Keratinocyte (primary cell): ENCODE results near the gene SFRP5. TPM values are rescaled to one million over a fixed set of nuclear protein-coding genes. Genes with fewer than 3 reads are reported as not detected.

Source experiments
- DNase-seq: peaks from one replicate; pipeline ENCODE4 v3.0.0-alpha.2; 2011; ENCODE audit warnings: low read depth, missing footprints, low spot score
- FAIRE-seq: peaks from 2 replicates; lab custom pipeline; 2011; peaks lifted over from hg19 to GRCh38; lab: Jason Lieb, UNC
- H2AFZ ChIP-seq: 2 replicates; pipeline ENCODE4 v1.6.0; 2012; ENCODE audit warnings: low read length, control low read depth, inconsistent platforms; ENCODE audit not compliant: control insufficient read depth
- H3K27ac ChIP-seq: 2 replicates; pipeline ENCODE4 v1.5.1; 2011; ENCODE audit warnings: low read length; ENCODE audit not compliant: control insufficient read depth, insufficient read depth
- H3K27me3 ChIP-seq: 3 replicates; pipeline ENCODE4 v1.6.0; 2011; ENCODE audit warnings: low read length; ENCODE audit not compliant: control insufficient read depth, insufficient read depth; ENCODE audit errors: extremely low read depth
- H3K36me3 ChIP-seq, 2 experiments: 2 replicates in 1 of 2; 3 replicates in 1 of 2; pipeline ENCODE4 v1.5.1; 2011; ENCODE audit warnings: low read length in 2 of 2, mild to moderate bottlenecking in 1 of 2; ENCODE audit not compliant: control insufficient read depth in 2 of 2, insufficient read depth in 2 of 2; ENCODE audit errors: extremely low read depth in 1 of 2
- H3K4me1 ChIP-seq: 3 replicates; pipeline ENCODE4 v1.5.1; 2011; ENCODE audit warnings: low read length; ENCODE audit not compliant: control insufficient read depth, insufficient read depth; ENCODE audit errors: extremely low read depth
- H3K4me2 ChIP-seq: 3 replicates; pipeline ENCODE4 v1.6.0; 2011; ENCODE audit warnings: low read depth, low read length; ENCODE audit not compliant: control insufficient read depth, insufficient read depth; ENCODE audit errors: extremely low read depth
- H3K4me3 ChIP-seq, 3 experiments: fragments of 200-600 bp in 1 of 3; sonication (generic) in 1 of 3; 2 replicates in 2 of 3; 3 replicates in 1 of 3; pipeline ENCODE4 v1.5.1; 2011 to 2016; ENCODE audit warnings: low read length in 3 of 3, mild to moderate bottlenecking in 3 of 3, control low read depth in 2 of 3, inconsistent platforms in 1 of 3, low read depth in 1 of 3, mixed read lengths in 1 of 3, mixed run types in 1 of 3, moderate library complexity in 1 of 3; ENCODE audit not compliant: control insufficient read depth in 2 of 3, insufficient read depth in 2 of 3; ENCODE audit errors: extremely low read depth in 1 of 3
- H3K79me2 ChIP-seq: 2 replicates; pipeline ENCODE4 v1.6.0; 2012; ENCODE audit warnings: low read length; ENCODE audit not compliant: control insufficient read depth, insufficient read depth
- H3K9ac ChIP-seq: 3 replicates; pipeline ENCODE4 v1.6.0; 2011; ENCODE audit warnings: low read length; ENCODE audit not compliant: control insufficient read depth, insufficient read depth; ENCODE audit errors: extremely low read depth
- H3K9me1 ChIP-seq: 3 replicates; pipeline ENCODE4 v1.6.0; 2011; ENCODE audit warnings: low read length; ENCODE audit not compliant: control insufficient read depth, insufficient read depth; ENCODE audit errors: extremely low read depth
- H3K9me3 ChIP-seq: 2 replicates; pipeline ENCODE4 v1.5.1; 2012; ENCODE audit warnings: low read depth, low read length; ENCODE audit not compliant: control insufficient read depth
- H4K20me1 ChIP-seq: 3 replicates; pipeline ENCODE4 v1.6.0; 2011; ENCODE audit warnings: low read length; ENCODE audit not compliant: control insufficient read depth, insufficient read depth; ENCODE audit errors: extremely low read depth
- EZH2 ChIP-seq: IDR thresholded peaks from one replicate; pipeline ENCODE4 v1.6.1; 2012; ENCODE audit warnings: inconsistent platforms, mild to moderate bottlenecking, low read length, moderate library complexity
- dilution Hi-C: fragments of 300-500 bp; cut with MboI; formaldehyde crosslinking; loops from one replicate; pipeline ENCODE4 v1.7.0; 2020; ENCODE audit warnings: low sequenced_read_pairs; ENCODE audit not compliant: extremely low pct_ligation_motif_present
- polyA plus RNA-seq, 5 experiments: library from polyadenylated mRNA; depleted of rRNA in 3 of 5; stranded (reverse) in 3 of 5; stranded (forward) in 1 of 5; unstranded in 1 of 5; fragments of >200 nt; gene quantifications; 1 replicate in 1 of 5; 2 replicates in 3 of 5; 3 replicates in 1 of 5; pipeline versions ENCODE4 v1.2.1 to v1.2.3, GENCODE V29; 2011 to 2012; ENCODE audit warnings: missing spikeins in 2 of 5, low read depth in 1 of 5, low replicate concordance in 1 of 5
- TF ChIP-seq, protein P1 (sequence below), 3 experiments: IDR thresholded peaks in 1 of 3; conservative IDR thresholded peaks in 1 of 3; optimal IDR thresholded peaks in 1 of 3; 2 replicates in 2 of 3; 3 replicates in 1 of 3; pipeline versions ENCODE3 to v1.5.1; 2011; ENCODE audit warnings: low read length in 3 of 3, mild to moderate bottlenecking in 3 of 3, moderate library complexity in 2 of 3, control low read depth in 1 of 3, inconsistent platforms in 1 of 3; ENCODE audit not compliant: insufficient read depth in 2 of 3; ENCODE audit errors: extremely low read depth in 1 of 3

SFRP5 gene
- polyA plus RNA-seq, 1 donor (not counting 4 experiments of a cell fraction or from before 2014, with no cell fraction given) = not detected

DNA sequence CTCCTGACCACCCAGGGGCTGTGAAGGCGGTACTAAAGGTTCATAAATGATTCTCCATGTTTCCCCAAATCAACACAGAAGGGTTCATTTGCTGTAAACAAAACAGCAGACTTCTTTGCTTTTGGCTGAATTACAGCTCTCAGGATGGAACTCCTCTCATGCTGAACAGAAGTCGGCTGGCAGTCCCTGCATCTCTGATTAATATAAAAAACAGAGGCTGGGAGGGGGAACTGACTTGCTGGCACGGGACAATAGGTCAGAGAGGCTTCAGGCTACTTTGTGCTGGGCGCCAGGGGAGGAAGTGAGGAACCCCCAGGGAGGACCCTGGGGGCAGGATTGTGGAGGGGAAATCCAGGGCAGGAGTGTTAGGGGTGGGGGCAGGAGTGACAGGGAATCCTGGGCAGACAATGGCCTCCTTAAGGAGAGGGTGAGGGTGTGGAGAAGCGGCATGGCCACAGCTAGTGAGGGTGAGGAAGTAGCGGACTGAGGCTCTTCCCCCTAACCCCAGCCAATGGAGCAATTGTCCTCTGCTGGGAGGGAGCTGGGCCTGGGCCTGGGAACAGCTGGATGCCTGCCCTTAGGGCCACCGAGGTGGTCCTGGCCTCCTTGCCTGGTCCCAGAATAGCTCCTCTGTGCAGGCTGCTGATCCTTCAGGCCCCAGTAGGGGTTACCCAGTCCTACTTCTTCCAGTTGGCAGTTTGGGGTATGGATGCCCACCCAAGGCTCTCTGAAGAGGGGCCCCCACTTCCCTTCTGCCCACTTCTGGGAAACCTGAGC is 9.2 kb upstream of the SFRP5 start:
- H4K20me1 ChIP-seq = no peaks in the 10 kb centered on the region
- no peak for DNase-seq
- no peak overlapping the region for H3K4me3 ChIP-seq
- H3K27me3 ChIP-seq = no peaks in the 10 kb centered on the region
- H3K4me1 ChIP-seq = peaks cover 29% of the 10 kb centered on the region
- H3K36me3 ChIP-seq = no peaks in the 10 kb centered on the region
- H3K9me3 ChIP-seq = no peaks in the 10 kb centered on the region
- FAIRE-seq = no peak
- TF ChIP-seq, protein P1, sequence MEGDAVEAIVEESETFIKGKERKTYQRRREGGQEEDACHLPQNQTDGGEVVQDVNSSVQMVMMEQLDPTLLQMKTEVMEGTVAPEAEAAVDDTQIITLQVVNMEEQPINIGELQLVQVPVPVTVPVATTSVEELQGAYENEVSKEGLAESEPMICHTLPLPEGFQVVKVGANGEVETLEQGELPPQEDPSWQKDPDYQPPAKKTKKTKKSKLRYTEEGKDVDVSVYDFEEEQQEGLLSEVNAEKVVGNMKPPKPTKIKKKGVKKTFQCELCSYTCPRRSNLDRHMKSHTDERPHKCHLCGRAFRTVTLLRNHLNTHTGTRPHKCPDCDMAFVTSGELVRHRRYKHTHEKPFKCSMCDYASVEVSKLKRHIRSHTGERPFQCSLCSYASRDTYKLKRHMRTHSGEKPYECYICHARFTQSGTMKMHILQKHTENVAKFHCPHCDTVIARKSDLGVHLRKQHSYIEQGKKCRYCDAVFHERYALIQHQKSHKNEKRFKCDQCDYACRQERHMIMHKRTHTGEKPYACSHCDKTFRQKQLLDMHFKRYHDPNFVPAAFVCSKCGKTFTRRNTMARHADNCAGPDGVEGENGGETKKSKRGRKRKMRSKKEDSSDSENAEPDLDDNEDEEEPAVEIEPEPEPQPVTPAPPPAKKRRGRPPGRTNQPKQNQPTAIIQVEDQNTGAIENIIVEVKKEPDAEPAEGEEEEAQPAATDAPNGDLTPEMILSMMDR (optimal IDR thresholded peaks at IDR 0.05 in 1 of 3, IDR thresholded peaks at IDR 0.05 in 1 of 3, conservative IDR thresholded peaks at IDR 0.05 in 1 of 3; ENCODE audit: extremely low read depth in 1 of 3, insufficient read depth in 2 of 3, low read length in 3 of 3) = no peak
- TF ChIP-seq EZH2 = no peak
- H3K9me1 ChIP-seq = no peaks in the 10 kb centered on the region
- no peaks in the 10 kb centered on the region for H3K79me2 ChIP-seq
- H3K27ac ChIP-seq = no peak overlapping the region
- peak overlapping the region; percentile 8 for H2AFZ ChIP-seq
- dilution Hi-C loops = no loop called here
- no peak overlapping the region for H3K4me2 ChIP-seq
- H3K9ac ChIP-seq = no peak overlapping the region

DNA sequence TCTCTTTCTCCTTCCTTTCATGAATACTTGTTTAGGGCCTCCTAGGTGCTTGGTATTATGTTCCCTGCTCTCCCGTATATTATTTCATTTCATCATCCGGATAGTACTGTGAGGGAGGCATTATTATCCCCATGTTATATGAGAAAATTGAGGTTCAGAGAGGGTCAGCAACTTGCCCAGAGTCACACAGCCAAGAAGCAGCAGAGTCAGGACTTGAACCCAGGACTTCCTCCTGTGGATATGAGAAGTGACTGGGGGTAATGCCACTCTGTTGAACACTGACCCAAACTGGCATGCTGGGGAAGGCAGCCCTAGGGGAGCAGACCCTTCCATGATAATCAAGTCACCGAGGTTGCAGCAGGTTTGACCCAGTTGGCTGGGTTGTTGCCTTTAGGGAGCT is 8.2 kb upstream of the SFRP5 start:
- dilution Hi-C loops = no loop called here
- Histone ChIP-seq H3K27ac (no peak overlapping the region), H3K36me3 (no peaks in the 10 kb centered on the region), H3K27me3 (no peaks in the 10 kb centered on the region), H2AFZ (no peak overlapping the region), H3K4me2 (no peak overlapping the region), H4K20me1 (no peaks in the 10 kb centered on the region), H3K9ac (no peak overlapping the region), H3K79me2 (no peaks in the 10 kb centered on the region), H3K9me3 (no peaks in the 10 kb centered on the region), H3K4me3 (no peak overlapping the region), H3K4me1 (peaks cover 18% of the 10 kb centered on the region), H3K9me1 (no peaks in the 10 kb centered on the region)
- no peak for DNase-seq
- TF ChIP-seq, protein P1 (optimal IDR thresholded peaks at IDR 0.05 in 1 of 3, IDR thresholded peaks at IDR 0.05 in 1 of 3, conservative IDR thresholded peaks at IDR 0.05 in 1 of 3; ENCODE audit: extremely low read depth in 1 of 3, insufficient read depth in 2 of 3, low read length in 3 of 3) = no peak
- TF ChIP-seq EZH2 = no peak
- FAIRE-seq = no peak
